Ovary (tissue), 3 donors: ENCODE results near the gene C2orf80.

Source experiments
- CTCF ChIP-seq, 3 donors: fragments of 450-650 bp in 2 of 3; fragments of 200-600 bp in 1 of 3; IDR thresholded peaks; one replicate each; pipeline versions ENCODE4 v1.5.1 to v1.8.0; 2016 to 2022; ENCODE audit warnings: antibody characterized with exemption in 3 of 3, mild to moderate bottlenecking in 1 of 3
- EP300 ChIP-seq: sonication (generic); formaldehyde crosslinking; IDR thresholded peaks from one replicate; pipeline ENCODE4 v1.6.1; 2017; ENCODE audit warnings: antibody characterized with exemption
- POLR2A ChIP-seq: fragments of 450-650 bp; IDR thresholded peaks from one replicate; pipeline ENCODE4 v1.6.1; 2017; ENCODE audit warnings: antibody characterized with exemption, mild to moderate bottlenecking, moderate library complexity
- donor health status: DM: no; HTN: no; CAD: no.

GRCh38 chr2:208146006-208146405, 43.8 kb downstream of the C2orf80 start, which contains the start of gene CRYGB:
- TF ChIP-seq CTCF (IDR thresholded peaks at IDR 0.05) (no peak), POLR2A (no peak), EP300 (no peak)
